Thyroid gland (tissue), 4 donors: ENCODE measurements around the gene LCN10. TPM values are rescaled to one million over a fixed set of nuclear protein-coding genes. Genes with fewer than 3 reads are reported as not detected.
"Not testable (repeated sequence)": the region's sequence is repeated elsewhere in the genome, so short reads cannot be mapped to it uniquely, and the experiment has no call there.

Experiments used
- DNase-seq, 2 donors: peaks; one replicate each; pipeline ENCODE4 v3.0.0-alpha.2; 2019
- H3K27ac ChIP-seq, 3 donors: fragments of 200-600 bp; sonication (generic); 1 replicate in 2 of 3; 2 replicates in 1 of 3; pipeline ENCODE4 v1.5.1; 2016 to 2019; ENCODE audit warnings: mild to moderate bottlenecking in 1 of 3, moderate library complexity in 1 of 3
- H3K27me3 ChIP-seq: fragments of 200-600 bp; sonication (generic); one replicate; pipeline ENCODE4 v1.5.1; 2019
- H3K36me3 ChIP-seq, 2 donors: fragments of 200-600 bp; sonication (generic); one replicate each; pipeline ENCODE4 v1.5.1; 2016 to 2019
- H3K4me1 ChIP-seq, 2 donors: fragments of 200-600 bp; sonication (generic); one replicate each; pipeline ENCODE4 v1.5.1; 2017 to 2019
- H3K4me3 ChIP-seq, 3 donors: fragments of 200-600 bp; sonication (generic); replicated peaks in 1 of 3; 1 replicate in 2 of 3; 2 replicates in 1 of 3; pipeline ENCODE4 v1.5.1; 2016; ENCODE audit warnings: mild to moderate bottlenecking in 1 of 3
- H3K9me3 ChIP-seq: fragments of 200-600 bp; sonication (generic); one replicate; pipeline ENCODE4 v1.5.1; 2017
- CTCF ChIP-seq, 6 experiments: fragments of 200-600 bp in 3 of 6; fragments of 450-650 bp in 3 of 6; sonication (generic) in 3 of 6; IDR thresholded peaks; one replicate each; pipeline ENCODE4 v1.5.1; 2016 to 2019; ENCODE audit warnings: antibody characterized with exemption in 6 of 6, mild to moderate bottlenecking in 2 of 6, inconsistent platforms in 1 of 6, moderate library complexity in 1 of 6
- POLR2A ChIP-seq, 2 donors: fragments of 450-650 bp; IDR thresholded peaks; one replicate each; pipeline ENCODE4 v1.6.1; 2017; ENCODE audit warnings: antibody characterized with exemption in 2 of 2, mild to moderate bottlenecking in 2 of 2, moderate library complexity in 1 of 2
- WGBS, 2 donors: methylation state at CpG; one replicate each; pipeline ENCODE4 v1.1.5; 2017; 5-methylcytosine and 5-hydroxymethylcytosine counted together
- intact Hi-C: fragments of 100-400 bp; cut with DNase I; formaldehyde crosslinking; loops from one replicate; pipeline ENCODE4 v1.15.1; 2023
- total RNA-seq, 4 donors: library from RNA; depleted of rRNA; stranded (reverse); fragments of >200 nt; gene quantifications; one replicate each; pipeline ENCODE4 v1.2.3, GENCODE V29; 2016

The LCN10 gene
- total RNA-seq, 4 donors from 2014 or later, result 5.8 to 10.1 (median 7.1) TPM

- H3K4me3 ChIP-seq, result no peak overlapping the region
- intact Hi-C loops, result no loop called here
- peak in 2 of 6 experiments; percentile 9 to 50 for TF ChIP-seq CTCF (IDR thresholded peaks at IDR 0.05)
- no peak for TF ChIP-seq POLR2A (IDR thresholded peaks at IDR 0.05)
- no peaks in the 10 kb centered on the region for H3K36me3 ChIP-seq
- no peak overlapping the region for H3K27ac ChIP-seq
- 18 to 23% methylated on average over 7 to 13 of the region's 16 CpGs for WGBS, 2 donors
- H3K27me3 ChIP-seq, result no peaks in the 10 kb centered on the region
- H3K4me1 ChIP-seq, result no peaks in the 10 kb centered on the region
- no peak for DNase-seq
- no peaks in the 10 kb centered on the region for H3K9me3 ChIP-seq
Observed at GRCh38 chr9:136769710-136770191, 27.0 kb upstream of the LCN10 start.

GRCh38 chr9:136766410-136767120 is 23.8 kb upstream of the LCN10 start:
- H3K27me3 ChIP-seq, H3K36me3 ChIP-seq, H3K4me1 ChIP-seq, H3K9me3 ChIP-seq, H3K27ac ChIP-seq, H3K4me3 ChIP-seq, intact Hi-C loops: not testable (repeated sequence)
- DNase-seq, result peak; percentile 56 to 58
- WGBS, 2 donors, result 44 to 51% methylated on average over 18 of the region's 18 CpGs
- TF ChIP-seq CTCF (IDR thresholded peaks at IDR 0.05), result peak in 1 of 6 experiments; percentile 37

- 82 to 83% methylated on average over 14 of the region's 14 CpGs for WGBS, 2 donors
- H3K27ac ChIP-seq, H3K27me3 ChIP-seq, H3K4me3 ChIP-seq, intact Hi-C loops, H3K36me3 ChIP-seq, H3K4me1 ChIP-seq, H3K9me3 ChIP-seq, DNase-seq: not testable (repeated sequence)
Observed at GRCh38 chr9:136765745-136766409, 23.1 kb upstream of the LCN10 start.

GRCh38 chr9:136765041-136765440 is 22.3 kb upstream of the LCN10 start:
- Histone ChIP-seq H3K4me3 (no peak overlapping the region), H3K27ac (no peak overlapping the region), H3K36me3 (no peaks in the 10 kb centered on the region), H3K27me3 (no peaks in the 10 kb centered on the region), H3K9me3 (no peaks in the 10 kb centered on the region), H3K4me1 (peaks cover 0 to 5% of the 10 kb centered on the region in 2 donors)
- TF ChIP-seq POLR2A (IDR thresholded peaks at IDR 0.05) (no peak), CTCF (IDR thresholded peaks at IDR 0.05) (no peak)
- 92 to 93% methylated on average over 7 to 13 of the region's 14 CpGs for WGBS, 2 donors
- intact Hi-C loops, result no loop called here
- no peak for DNase-seq

- Histone ChIP-seq H3K4me1 (peaks cover 0 to 5% of the 10 kb centered on the region in 2 donors), H3K4me3 (no peak within 1 kb of the TSS), H3K9me3 (no peaks in the 10 kb centered on the region), H3K27ac (no peak within 1 kb of the TSS), H3K36me3 (no peaks in the 10 kb centered on the region), H3K27me3 (no peaks in the 10 kb centered on the region)
- WGBS, 2 donors, result 73 to 79% methylated on average over 6 to 10 of the region's 14 CpGs
- no peak for TF ChIP-seq CTCF (IDR thresholded peaks at IDR 0.05)
- intact Hi-C loops, result no loop called here
- DNase-seq, result no peak
Observed at GRCh38 chr9:136764301-136764891, 21.7 kb upstream of the LCN10 start, which contains the start of gene LCN15. LCN15 (minus strand) TSS chr9:136764518; CDS start chr9:136764488, 30 bp downstream.
